Measurements from ENCODE around the gene RALGDS.

- TF ChIP-seq SUZ12 (IDR thresholded peaks at IDR 0.05) (no peak), SP1 (IDR thresholded peaks at IDR 0.05) (no peak), ARNT (IDR thresholded peaks at IDR 0.05) (no peak), PKNOX1 (IDR thresholded peaks at IDR 0.05) (no peak), FOXM1 (IDR thresholded peaks at IDR 0.05; ENCODE audit: borderline replicate concordance) (no peak), ELF4 (IDR thresholded peaks at IDR 0.05) (no peak), TARDBP (IDR thresholded peaks at IDR 0.05) (no peak), FOXK2 (IDR thresholded peaks at IDR 0.05) (no peak), NFRKB (IDR thresholded peaks at IDR 0.05) (no peak), FOXA1 (IDR thresholded peaks at IDR 0.05) (no peak), LEF1 (IDR thresholded peaks at IDR 0.05; ENCODE audit: borderline replicate concordance) (no peak)
These were observed 1.5 kb upstream of the RALGDS start for GRCh38 chr9:133122605-133122934.

Data from HEK293T (cell line).